ENCODE measurements around the gene TREM1. TPM values are rescaled to one million over a fixed set of nuclear protein-coding genes. Genes with fewer than 3 reads are reported as not detected.

Gene TREM1
- polyA plus RNA-seq, 1 experiment, result not detected

- CTCF ChIA-PET, result no interaction called here
Measured at GRCh38 chr6:41228096-41228495, 58.4 kb downstream of the TREM1 start, which contains the start of gene TREML4. TSS of gene TREML4 (plus strand) at chr6:41228349. CDS start at chr6:41228428, 79 bp downstream.

DNA sequence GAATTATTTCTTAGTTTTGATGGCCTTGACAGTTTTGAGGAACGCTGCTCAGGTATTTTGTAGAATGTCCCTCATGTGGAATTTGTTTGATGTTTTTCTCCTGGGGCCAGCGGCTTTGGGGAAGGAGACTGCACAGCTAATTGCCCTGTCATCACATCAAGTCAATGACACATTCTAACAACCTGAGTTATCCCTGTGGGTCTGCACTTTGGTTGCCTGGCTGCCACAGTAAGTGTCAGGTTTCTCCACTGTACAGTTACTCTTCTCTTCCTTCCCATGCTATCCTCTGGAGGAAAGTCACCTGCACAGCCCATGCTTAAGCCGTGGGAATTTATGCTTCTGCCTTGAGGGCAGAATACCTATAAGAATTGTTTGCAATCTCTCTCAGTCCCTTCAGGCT, 59.7 kb downstream of the TREM1 start:
- no peak for TF ChIP-seq CTCF (IDR thresholded peaks at IDR 0.05; ENCODE audit: low read depth, low read length)
- Histone ChIP-seq H3K4me3 (ENCODE audit: low read depth, low read length) (no peak overlapping the region), H3K9me3 (ENCODE audit: control insufficient read depth, insufficient read depth, low read length) (no peaks in the 10 kb centered on the region), H3K27ac (ENCODE audit: low read depth, low read length) (no peak overlapping the region), H3K27me3 (ENCODE audit: control insufficient read depth, insufficient read depth, low read length) (peaks cover 6% of the 10 kb centered on the region)
- POLR2A ChIA-PET, result no interaction called here
- no peak for DNase-seq (ENCODE audit: low read depth, low spot score)
- CTCF ChIA-PET, result no interaction called here

More at GRCh38 chr6:41228096-41228495, 58.4 kb downstream of the TREM1 start, which contains the start of gene TREML4:
- Histone ChIP-seq H3K9me3 (ENCODE audit: control insufficient read depth, insufficient read depth, low read length) (no peaks in the 10 kb centered on the region), H3K27me3 (ENCODE audit: control insufficient read depth, insufficient read depth, low read length) (peaks cover 6% of the 10 kb centered on the region), H3K4me3 (ENCODE audit: low read depth, low read length) (no peak within 1 kb of the TSS), H3K27ac (ENCODE audit: low read depth, low read length) (no peak within 1 kb of the TSS)
- TF ChIP-seq CTCF (IDR thresholded peaks at IDR 0.05; ENCODE audit: low read depth, low read length), result no peak
- no peak for DNase-seq (ENCODE audit: low read depth, low spot score)
- POLR2A ChIA-PET, result no interaction called here

- Histone ChIP-seq H3K27ac (ENCODE audit: low read depth, low read length) (no peak overlapping the region), H3K27me3 (ENCODE audit: control insufficient read depth, insufficient read depth, low read length) (peaks cover 3% of the 10 kb centered on the region), H3K4me3 (ENCODE audit: low read depth, low read length) (no peak overlapping the region), H3K9me3 (ENCODE audit: control insufficient read depth, insufficient read depth, low read length) (no peaks in the 10 kb centered on the region)
- no peak for TF ChIP-seq CTCF (IDR thresholded peaks at IDR 0.05; ENCODE audit: low read depth, low read length)
- no peak for DNase-seq (ENCODE audit: low read depth, low spot score)
- ChIA-PET POLR2A (no interaction called here), CTCF (no interaction called here)
Measured at GRCh38 chr6:41224800-41225199, 61.7 kb downstream of the TREM1 start.

Small RNAs within 50 kb of the gene (small RNA-seq; reads per million reads assigned to genes)
- gene AL391903.2 (ENCODE audit: insufficient read length, low read depth), result not detected
- gene AL391903.3 (ENCODE audit: insufficient read length, low read depth), result not detected
- gene RNA5SP207 (ENCODE audit: insufficient read length, low read depth), result 0.81 reads per million
- gene RNU6-643P (ENCODE audit: insufficient read length, low read depth), result not detected

Other genes starting within 250 kb of the TREM1 start
- 0.02 TPM in 2 replicates for gene UNC5CL, start 247.5 kb downstream of the TREM1 start, polyA plus RNA-seq (2011; rRNA removed)
- gene TSPO2, start 244.2 kb downstream of the TREM1 start, polyA plus RNA-seq (2011; rRNA removed), result not detected in 2 replicates
- not detected in 2 replicates for gene APOBEC2, start 233.5 kb downstream of the TREM1 start, polyA plus RNA-seq (2011; rRNA removed)
- gene OARD1, start 214.3 kb downstream of the TREM1 start, polyA plus RNA-seq (2011; rRNA removed), result 7.0 and 10.0 TPM in 2 replicates
- 10.1 and 13.4 TPM in 2 replicates for gene NFYA, start 213.7 kb downstream of the TREM1 start, polyA plus RNA-seq (2011; rRNA removed)
- not detected in 2 replicates for gene TREML1, start 132.3 kb downstream of the TREM1 start, polyA plus RNA-seq (2011; rRNA removed)
- 0.07 and 0.11 TPM in 2 replicates for gene TREM2, start 123.6 kb downstream of the TREM1 start, polyA plus RNA-seq (2011; rRNA removed)
- not detected in 2 replicates for gene TREML2, start 85.5 kb downstream of the TREM1 start, polyA plus RNA-seq (2011; rRNA removed)
- gene TREML4, start 58.3 kb downstream of the TREM1 start, polyA plus RNA-seq (2011; rRNA removed), result not detected in 2 replicates
- not detected in 2 replicates for gene NCR2, start 48.9 kb upstream of the TREM1 start, polyA plus RNA-seq (2011; rRNA removed)

All from AG04450 (cell line).